SK-N-DZ (cell line): ENCODE measurements around the gene LCE3D. TPM values are rescaled to one million over a fixed set of nuclear protein-coding genes. Genes with fewer than 3 reads are reported as not detected.
"Not testable (repeated sequence)": the region's sequence is repeated elsewhere in the genome, so short reads cannot be mapped to it uniquely, and the experiment has no call there.

Source experiments
- DNase-seq: peaks from one replicate; pipeline ENCODE4 v3.0.0-alpha.2; 2015; ENCODE audit warnings: low spot score
- polyA plus RNA-seq, 2 experiments: library from polyadenylated mRNA; depleted of rRNA; stranded (reverse); fragments of >200 nt; gene quantifications; 2 replicates each; pipeline ENCODE4 v1.2.3, GENCODE V29; 2014

Gene LCE3D, protein sequence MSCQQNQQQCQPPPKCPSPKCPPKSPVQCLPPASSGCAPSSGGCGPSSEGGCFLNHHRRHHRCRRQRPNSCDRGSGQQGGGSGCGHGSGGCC
- polyA plus RNA-seq (2014; cell fraction: cytosol; rRNA removed): not detected in 2 replicates
- not detected in 2 replicates for polyA plus RNA-seq (2014; cell fraction: nucleus; rRNA removed)

DNA sequence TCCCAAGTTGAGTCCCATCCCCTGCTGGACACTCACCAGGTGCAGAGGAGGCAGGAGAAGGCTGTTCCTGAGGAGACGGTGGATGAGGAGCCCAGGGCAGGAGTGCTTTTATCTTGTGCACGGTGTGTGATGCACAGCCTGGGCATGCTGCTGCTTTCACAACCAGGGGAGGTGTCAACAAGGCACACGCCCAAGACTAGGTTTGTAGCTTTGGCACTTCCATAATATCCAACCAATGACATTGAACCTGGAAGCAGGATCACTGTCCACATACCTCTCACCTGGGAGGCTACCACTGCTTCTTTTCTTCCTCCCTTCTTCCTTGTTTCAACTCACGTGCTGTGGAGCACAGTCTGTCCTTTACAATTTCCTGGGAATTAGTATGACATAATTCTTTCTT lies at the start of gene LCE3D:
LCE3D (minus strand) TSS at position 84 of the 400 bp plus-strand sequence. CDS start 580 bp downstream, outside the sequence.
- DNase-seq: no peak

DNA sequence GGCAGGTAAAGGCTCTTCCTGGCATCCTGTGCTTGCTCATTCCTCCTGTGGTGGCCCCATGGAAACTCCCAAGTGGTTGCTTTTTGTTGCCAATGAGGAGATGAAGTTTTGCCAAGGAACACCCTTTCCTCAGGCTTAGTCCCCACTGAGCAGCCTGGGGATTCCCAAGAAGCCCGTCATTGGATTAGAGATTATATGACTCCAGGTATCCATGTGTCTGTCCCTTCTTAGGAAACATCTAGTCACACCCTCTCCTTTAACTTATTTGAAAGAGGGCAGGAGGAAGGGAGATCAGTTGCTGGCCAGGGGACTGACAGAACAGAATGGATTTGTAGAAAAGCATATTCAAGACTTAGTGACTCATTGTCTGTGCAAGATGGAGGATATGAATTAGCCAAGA lies 46.4 kb upstream of the LCE3D start:
- DNase-seq: no peak

DNA sequence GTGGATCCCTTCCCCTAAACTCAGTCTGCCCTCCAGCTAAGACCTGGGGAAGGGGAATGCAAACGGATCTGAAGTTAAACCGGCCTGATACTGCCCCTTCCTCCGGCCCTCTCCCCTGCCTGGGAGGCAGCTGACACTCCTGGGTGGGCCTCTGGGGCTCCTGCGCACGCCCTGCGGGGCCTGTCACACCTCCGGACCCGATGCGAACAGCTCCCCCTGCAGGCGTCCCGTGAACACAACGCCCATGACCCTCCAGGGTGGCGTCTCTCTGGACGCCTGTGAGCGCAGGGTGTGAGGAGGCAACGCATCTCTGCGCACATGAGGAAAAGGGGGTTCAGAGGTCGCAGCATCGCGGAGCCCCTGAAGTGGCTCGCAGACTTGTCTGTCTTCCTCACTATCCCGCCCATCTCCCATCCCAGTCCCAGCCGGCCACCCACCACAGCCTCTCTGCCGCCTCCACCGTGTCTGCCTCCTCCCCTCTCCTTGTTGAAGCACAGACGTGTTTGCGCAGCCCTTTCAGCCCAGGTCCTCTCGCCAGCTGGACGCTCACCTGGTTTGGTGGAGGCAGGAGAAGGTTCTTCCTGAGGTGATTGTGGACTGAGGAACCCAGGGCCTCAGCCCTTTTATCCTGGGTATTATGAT lies 43.0 kb upstream of the LCE3D start:
- DNase-seq: no peak

DNA sequence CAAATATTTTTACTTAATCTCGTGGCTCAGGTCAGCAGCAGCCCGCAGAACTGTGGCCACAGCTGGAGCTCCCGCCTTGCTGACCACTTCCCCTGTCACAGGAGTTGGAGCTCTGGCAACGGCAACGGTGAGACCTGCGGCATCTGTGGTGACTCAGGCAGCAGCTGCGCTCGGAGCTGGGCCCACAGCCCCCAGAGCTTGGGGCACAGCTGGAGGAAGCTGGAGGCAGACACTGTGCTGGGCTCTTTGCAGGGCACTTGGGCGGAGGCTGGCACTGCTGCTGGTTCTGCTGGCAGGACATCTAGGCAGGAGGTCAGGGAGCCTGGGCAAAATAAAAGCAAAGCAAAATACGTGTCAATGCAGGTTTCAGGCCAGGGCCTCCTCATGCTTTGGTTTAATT lies 42.5 kb upstream of the LCE3D start, which contains the start of gene LCE3A:
LCE3A (minus strand) TSS at position 301 of the 400 bp plus-strand sequence; CDS start at position 301, 0 bp downstream.
- no peak for DNase-seq

DNA sequence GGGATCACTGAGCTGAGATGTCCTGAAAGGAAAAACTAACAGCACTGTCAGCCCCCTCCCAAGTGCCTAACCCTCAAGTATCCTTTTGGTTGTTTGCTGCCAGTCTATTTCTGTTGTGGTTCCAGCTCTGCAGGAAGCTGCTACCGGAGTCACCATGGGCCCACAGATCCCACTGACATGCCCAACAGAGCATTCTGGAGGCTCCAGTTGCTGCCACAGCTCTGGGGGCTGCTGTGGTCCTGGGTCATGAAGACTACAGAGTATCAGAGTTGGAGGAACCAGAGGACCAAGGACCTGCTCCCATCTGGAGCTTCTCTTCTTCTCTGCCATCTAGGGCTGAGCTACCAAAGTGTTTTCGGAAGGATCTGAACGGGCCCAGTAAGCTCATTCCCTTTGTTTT lies 41.7 kb upstream of the LCE3D start:
- no peak for DNase-seq

DNA sequence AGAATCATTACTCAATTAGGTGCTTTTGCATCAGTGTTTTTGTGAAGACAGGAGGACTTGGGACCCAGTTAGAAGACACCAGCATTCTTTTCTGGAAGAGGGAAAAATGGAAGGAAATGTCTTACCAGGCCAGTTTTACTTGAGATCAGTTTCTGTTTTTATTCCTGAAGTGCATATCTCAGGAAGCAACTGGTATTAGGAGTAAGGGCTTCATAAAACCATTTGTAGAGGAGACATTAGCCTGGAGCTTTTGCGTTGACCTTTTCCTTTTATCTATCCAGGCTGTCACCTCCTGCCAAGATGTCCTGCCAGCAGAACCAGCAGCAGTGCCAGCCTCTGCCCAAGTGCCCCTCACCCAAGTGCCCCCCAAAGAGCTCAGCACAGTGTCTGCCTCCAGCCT lies 33.2 kb upstream of the LCE3D start, which contains the start of gene LCE3B:
LCE3B (plus strand) TSS at position 301 of the 400 bp plus-strand sequence; CDS start at position 301, 0 bp downstream.
- DNase-seq: no peak

DNA sequence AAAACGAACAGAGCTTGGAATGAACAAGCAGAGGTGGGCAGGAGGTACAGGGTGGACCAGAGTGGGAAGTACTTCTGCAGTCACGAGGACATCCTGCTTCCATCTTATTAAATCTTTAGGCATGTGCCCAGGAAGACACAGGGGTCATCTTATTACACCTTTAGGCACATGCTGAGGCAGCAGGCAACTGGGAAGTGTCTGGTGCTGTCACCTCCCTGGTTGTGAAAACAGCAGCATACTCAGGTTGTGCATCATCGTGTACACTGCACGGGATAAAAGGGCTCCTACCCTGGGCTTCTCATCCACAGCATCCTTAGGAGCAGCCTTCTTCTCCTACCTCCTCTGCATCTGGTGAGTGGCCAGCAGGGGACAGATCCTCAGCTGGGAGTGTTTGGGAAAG lies 19.6 kb upstream of the LCE3D start, which contains the start of gene LCE3C:
LCE3C (plus strand) TSS at position 301 of the 400 bp plus-strand sequence. CDS start 498 bp downstream, outside the sequence.
- no peak for DNase-seq

DNA sequence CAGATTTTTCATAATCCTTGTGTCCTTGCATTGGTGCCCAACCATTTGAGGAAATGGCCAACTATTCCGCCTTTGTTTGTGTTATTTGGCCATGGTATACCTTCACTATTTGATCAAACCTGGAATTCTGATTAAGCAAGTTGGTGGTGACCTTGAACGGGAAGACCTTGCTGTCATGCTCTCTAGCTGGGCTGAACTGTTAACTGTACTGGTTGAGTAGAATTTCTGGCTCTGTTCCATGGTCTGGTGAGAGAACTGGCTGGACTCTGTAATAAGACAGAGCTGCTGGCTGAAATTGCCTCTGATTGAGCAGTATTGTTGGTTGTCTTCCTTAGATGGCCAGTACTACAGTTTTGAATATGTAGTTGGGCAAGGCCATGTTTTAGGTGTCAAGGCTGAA lies 16.7 kb upstream of the LCE3D start:
- DNase-seq: no peak

DNA sequence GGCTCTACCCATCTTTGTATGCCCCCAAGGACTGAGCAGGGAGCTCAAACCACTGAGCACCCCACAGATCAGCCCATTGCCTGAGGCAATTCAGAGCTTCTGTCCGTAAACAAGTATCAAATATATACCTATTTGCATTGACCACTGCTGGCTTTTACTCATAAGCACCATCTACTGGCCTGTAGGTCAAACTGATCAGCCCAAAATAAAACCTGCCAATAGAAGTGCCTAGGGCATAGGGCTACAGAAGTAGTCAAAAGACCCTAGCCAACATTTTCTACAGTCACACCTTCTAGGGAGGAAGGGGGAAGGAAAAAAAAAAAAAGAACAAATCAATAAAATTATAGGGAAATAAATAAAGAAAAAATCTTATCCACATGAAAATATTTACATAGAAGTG lies 5.3 kb upstream of the LCE3D start:
- DNase-seq: no peak

DNA sequence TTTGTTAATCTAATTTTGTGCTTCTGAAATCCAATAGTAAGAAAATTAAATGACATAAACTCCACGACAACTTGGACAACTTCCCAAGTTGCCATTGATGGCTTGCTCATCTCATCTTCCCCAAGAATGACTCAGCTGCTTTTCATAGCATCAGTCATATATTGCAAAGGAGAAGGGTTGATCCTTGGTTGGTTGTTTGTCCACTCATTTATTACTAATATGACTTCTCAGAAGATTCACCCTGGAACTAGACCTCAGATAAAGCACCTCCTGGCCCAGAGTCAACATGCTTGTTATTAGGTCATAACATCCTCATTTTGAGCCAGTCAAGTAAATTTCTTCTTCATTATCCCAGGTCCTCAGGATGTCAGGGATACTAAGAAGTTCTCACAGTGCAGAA lies 2.3 kb upstream of the LCE3D start:
- no peak for DNase-seq

DNA sequence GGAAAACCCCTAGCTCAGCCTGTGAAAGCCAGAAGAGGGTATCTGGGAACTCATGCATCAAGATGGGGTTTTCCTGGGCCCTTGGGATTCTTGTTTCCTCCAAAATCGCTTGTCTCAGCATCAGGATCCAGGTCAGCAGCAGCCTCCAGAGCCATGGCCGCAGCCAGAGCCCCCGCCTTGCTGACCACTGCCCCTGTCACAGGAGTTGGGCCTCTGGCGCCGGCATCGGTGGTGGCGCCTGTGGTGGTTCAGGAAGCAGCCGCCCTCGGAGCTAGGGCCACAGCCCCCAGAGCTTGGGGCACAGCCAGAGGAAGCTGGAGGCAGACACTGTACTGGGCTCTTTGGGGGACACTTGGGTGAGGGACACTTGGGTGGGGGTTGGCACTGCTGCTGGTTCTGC lies 790 bp downstream of the LCE3D start:
- not testable (repeated sequence) for DNase-seq

DNA sequence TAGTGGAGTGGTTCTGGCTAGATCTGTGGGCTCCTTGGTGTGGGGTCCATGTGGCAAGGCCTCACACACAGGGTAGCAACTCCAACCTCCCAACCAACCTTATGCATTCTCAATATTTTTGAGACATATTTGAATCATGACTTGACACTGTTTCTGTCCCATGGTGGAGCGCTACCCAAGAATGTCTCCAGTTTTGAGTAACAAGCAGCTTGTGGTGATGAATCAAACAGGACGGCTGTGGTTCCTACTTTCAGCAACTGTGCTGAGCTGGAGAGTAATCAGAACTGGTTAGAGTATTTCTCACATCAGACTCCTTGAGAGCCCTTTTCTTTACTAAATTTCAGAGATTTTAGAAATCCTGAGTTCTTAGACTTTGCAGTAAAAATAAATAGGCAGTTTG lies 3.1 kb downstream of the LCE3D start:
- DNase-seq: no peak

DNA sequence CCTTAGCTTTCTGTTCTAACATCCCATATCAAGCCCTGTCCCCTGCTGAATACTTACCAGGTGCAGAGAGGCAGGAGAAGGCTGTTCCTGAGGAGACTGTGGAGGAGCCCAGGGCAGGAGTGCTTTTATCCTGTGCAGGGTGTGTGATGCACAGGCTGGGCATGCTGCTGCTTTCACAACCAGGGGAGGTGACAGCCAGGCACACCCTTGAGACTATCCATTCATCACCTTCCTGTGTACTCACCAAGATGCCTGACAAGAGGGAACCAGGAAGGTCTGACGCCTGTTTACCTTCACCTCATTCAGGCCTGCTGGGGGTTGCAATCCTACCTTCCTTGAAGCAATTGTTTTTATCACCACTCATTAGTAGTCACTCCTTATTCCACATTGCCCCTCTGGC lies 13.6 kb downstream of the LCE3D start, which contains the start of gene LCE3E:
LCE3E (minus strand) TSS at position 100 of the 400 bp plus-strand sequence. CDS start 572 bp downstream, outside the sequence.
- no peak for DNase-seq

DNA sequence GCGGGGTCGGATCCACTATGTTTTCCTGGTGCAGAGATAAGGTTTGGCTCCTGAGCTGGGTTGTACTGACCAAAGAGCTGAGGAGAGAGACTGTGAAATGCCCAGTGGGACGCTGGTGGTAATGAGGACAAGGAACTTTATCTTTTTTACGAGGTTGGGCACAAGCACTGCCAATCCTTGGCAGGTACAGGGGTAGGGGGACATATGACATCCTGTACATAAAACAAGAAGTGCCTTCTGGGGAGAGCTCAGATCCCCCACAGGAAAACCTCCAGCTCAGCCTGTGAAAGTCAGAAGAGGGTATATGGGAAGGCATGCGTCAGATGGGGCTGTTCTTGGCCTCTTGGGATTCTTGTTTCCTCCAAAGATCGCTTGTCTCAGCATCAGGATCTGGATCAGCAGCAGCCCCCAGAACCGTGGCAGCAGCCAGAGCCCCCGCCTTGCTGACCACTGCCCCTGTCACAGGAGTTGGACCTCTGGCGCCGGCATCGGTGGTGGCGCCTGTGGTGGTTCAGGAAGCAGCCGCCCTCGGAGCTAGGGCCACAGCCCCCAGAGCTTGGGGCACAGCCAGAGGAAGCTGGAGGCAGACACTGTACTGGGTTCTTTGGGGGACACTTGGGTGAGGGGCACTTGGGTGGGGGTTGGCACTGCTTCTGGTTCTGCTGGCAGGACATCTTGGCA lies 14.6 kb downstream of the LCE3D start:
- no peak for DNase-seq

DNA sequence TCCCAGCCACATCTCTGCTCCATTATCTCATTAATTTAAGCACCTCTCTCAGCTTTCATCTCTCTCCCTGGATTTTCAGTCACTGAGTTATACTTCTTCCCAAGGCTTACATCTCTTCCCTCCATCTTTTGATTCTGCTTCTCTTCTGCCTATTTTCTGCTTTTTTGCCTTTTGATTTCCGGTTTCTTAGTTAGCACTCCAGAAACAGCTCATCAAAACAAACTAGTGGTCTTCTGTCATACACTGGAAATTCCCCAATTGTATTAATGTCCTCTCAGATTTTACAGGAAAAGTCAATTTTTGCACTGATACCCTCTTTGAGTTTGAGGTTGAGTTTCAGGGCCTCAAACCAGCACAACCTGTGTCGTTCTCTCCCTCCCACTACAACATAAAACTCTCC lies 15.2 kb downstream of the LCE3D start:
- DNase-seq: no peak

DNA sequence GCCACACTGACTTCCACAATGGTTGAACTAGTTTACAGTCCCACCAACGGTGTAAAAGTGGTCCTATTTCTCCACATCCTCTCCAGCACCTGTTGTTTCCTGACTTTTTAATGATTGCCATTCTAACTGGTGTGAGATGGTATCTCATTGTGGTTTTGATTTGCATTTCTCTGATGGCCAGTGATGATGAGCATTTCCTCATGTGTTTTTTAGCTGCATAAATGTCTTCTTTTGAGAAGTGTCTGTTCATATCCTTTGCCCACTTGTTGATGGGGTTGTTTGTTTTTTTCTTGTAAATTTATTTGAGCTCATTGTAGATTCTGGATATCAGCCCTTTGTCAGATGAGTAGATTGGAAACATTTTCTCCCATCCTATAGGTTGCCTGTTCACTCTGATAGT lies 32.0 kb downstream of the LCE3D start:
- DNase-seq: not testable (repeated sequence)

DNA sequence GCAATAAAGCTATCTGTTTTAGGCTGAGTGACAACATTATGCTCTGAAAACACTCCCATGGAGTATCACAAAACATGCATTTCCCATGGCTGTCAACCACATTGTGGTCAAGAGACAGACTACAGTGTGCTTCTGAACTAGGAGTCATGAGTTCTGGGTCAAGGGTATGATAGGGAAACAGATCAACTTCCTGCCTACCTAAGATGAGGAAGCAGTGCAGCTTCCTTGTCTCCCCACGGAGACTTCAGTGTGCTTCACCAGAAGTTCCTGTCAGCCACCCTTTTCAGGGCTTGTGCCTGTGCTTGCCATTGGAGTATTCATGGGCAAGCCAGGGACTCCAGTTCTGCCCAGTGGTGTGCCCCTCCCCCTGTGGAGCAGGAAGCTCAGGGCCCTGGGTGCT lies 33.6 kb downstream of the LCE3D start:
- no peak for DNase-seq

DNA sequence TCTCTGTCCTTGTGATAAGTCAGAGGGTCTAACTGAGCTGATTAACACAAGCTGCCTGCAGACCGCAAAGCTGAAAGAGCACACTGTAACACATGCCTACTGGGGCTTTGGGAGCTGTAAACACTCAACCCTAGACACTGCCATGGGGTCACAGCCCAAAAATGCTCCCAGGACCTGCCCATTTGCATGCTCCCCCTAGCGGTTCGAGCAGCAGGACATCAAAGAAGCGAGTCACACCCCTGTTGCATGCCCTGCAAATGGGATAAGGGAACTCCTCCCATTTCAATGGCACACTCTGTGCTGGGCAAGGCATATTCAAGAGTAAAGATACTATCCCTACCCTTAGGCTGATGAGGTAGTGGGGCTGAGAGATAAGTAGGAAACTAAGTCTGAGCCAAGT lies 36.5 kb downstream of the LCE3D start:
- DNase-seq: no peak

DNA sequence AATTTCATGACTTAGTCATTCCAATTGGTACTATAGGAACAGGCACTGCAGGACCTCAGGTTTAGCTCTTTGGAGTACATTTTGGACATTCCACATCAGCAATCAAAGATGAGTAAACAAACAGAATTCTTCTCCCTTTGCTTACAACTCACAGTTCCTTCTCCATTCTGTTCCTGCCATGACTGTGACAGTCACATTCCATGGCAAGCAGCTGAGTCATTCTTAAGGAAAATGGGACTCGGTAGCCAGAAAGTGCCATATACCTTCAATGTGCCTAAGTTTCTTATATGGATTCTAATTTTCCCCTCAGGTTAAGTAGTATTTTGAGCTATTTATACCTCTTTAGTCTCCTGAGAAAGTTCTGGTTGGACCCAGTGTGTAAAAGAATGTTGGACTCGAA lies 40.4 kb downstream of the LCE3D start:
- DNase-seq: no peak

DNA sequence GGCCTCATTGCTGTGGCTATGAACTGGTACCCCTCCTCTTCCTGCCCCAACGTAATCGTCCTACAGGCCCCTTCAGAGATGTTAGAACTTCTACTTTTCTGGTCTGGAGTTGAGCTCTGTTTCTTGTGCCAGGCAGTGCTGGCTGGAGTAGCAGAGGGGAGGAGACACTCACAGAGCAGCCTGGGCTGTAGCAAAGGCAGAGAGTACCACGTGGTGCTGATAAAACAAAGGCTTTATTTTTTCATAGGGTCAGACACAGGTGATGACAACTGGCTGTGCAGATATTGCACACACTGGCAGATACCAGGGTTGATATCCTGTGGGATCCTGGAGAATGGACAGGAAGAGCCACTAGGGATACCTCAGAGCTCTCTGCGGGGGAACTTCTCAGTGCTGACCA lies 42.8 kb downstream of the LCE3D start:
- no peak for DNase-seq

DNA sequence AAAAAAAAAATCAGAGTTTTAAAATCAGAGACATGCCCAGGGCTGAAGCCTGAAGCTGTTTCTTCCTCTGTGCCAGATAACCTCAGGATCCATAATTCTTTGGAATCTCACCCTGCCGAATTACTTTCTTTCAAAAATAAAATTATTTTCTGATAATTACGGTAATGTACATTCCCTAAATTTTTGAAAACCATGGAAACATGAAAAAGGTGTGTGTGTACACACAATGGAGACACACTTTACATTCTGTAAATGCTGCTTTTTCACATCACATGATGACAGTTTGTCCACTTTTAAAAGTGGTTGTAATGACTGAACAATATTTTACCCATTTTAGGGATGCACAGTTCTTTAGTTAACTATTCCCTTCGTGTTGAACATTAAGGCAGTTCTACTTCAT lies 44.5 kb downstream of the LCE3D start:
- DNase-seq: no peak

DNA sequence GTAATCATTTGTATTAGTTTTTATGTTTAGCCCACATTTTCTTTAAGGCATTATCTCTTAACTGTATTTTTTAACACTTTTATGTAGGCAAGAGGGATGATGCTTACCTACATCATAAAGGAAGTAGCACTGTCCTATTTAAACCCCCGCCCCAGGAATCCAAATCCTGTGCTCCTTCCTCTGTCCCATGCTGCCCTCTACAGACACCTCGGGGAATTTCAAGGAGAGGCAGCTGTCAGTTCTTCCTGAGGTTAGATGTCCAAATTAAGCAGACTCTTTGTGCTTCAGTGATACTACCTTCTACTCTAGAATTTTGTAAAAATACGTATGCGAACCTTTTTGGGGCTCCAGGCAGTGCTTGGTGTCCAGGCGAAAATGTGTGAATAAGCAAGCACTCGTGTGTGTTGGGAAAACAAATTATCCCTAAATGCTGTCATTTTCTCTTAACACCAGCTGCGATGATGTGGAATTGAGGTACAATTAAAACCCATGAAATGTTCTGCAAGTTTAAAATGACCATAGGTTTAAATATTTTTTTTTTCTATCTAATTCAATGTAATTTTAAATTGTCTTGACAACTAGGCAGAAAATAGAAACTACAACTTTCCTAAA lies 46.9 kb downstream of the LCE3D start:
- peak; percentile 41 for DNase-seq
